ENCODE measurements around the gene CLK2. TPM values are rescaled to one million over a fixed set of nuclear protein-coding genes. Genes with fewer than 3 reads are reported as not detected.

The CLK2 gene
- total and polyA plus RNA-seq, 2 of the 8 experiments (the other 6 are each of a cell fraction or from before 2014, with no cell fraction given) = 62.2 to 76.0 TPM

GRCh38 chr1:155305881-155306391 lies 32.6 kb upstream of the CLK2 start (continued):
- TF ChIP-seq SRF (IDR thresholded peaks at IDR 0.05; ENCODE audit: low read depth, low read length) (no peak), ASH2L (IDR thresholded peaks at IDR 0.05; ENCODE audit: low read length) (no peak), RFX5 (IDR thresholded peaks at IDR 0.05; ENCODE audit: borderline replicate concordance, low read depth, low read length) (no peak), SP4 (IDR thresholded peaks at IDR 0.05; ENCODE audit: low read length) (no peak), JUND (IDR thresholded peaks at IDR 0.05; ENCODE audit: low read length) (no peak), NRF1 (IDR thresholded peaks at IDR 0.05; ENCODE audit: low read depth, low read length) (no peak)

Data from H1 (cell line).